GM21619 (cell line): Measurements from ENCODE around the gene PCIF1.
A peak's percentile ranks its signal among the peaks of the same experiment; 100 is the strongest.
"Not testable (repeated sequence)": the region's sequence is repeated elsewhere in the genome, so short reads cannot be mapped to it uniquely, and the experiment has no call there.

Source experiments
- ATAC-seq: cut with Tn5 transposase; IDR thresholded peaks from one replicate; pipeline ENCODE4 v1.9.1; 2021; ENCODE audit not compliant: unreplicated experiment

The PCIF1 gene

DNA sequence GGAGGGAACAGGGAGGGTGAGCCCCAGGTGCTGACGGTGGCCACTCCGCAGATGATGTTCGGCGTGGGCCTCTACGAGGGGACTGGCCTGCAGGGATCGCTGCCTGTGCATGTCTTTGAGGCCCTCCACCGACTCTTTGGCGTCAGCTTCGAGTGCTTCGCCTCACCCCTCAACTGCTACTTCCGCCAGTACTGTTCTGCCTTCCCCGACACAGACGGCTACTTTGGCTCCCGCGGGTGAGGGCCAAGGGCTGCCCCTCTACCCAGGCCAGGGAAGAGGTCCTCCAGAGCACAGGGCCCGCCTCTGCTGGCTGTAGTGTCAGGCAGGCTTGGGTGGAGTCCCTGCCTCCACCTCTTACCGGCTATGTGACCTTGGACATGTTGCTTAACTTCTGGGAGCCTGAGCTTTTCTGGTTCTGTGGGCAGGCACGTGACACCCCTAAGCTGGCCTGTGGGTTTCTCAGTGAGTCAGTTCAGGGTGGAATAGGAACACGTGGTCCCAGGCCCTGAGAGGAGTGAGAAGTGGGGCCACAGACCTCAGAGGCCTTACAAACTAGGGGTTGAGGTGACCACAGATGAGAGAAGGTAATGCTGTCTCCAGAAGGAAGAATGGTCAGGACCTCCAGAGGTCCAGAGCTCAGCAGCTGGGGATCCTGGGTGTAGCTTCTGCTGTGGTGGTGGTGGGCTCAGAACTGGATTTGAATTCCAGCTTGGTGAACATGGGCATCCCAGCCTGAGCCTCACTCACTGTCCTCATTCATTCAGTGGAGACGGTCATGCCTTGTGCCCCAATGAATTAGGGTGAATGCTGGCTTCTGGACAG lies 11.9 kb downstream of the PCIF1 start:
- no peak for ATAC-seq

- ATAC-seq: no peak
Measured at GRCh38 chr20:45947110-45947866, 12.8 kb downstream of the PCIF1 start.

- no peak for ATAC-seq
Measured at GRCh38 chr20:45948261-45948733, 13.8 kb downstream of the PCIF1 start.

DNA sequence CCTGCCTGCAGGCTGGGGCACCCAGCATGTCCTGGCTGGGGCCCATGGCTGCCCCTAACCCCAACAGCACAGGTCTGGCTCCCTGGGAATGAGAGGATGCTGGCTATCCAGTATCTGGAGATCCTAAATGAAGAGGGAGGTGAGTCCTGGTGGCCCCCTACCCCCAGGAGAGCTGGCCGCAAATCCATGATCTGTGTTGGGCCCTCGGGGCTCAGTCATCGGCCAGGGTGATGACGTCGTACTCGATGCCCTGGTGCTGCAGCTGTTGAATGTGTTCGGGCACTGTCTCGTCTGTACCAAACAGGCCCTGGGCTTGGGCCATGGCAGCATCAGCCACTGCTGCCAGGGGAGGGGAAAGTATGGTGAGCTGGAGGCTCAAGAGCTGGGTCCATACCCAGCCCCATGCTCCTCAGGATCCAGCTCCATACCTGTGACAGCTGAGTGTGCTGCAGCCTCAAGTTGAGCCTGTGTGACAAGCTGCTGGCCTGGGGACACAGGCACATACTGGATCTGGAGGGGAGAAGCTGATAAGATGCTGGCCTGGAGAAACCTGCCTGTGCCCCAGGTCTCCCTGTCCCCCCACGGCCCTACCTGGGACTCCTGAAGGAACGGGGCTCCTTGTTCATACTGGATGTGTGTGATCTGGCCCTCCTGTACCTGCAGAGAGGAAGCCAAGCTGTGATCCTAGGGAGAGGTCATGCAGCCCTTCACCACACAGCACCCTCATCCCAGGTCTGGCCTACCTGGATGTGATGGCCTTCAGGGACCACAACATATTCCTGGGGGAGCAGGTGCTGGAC lies 14.5 kb downstream of the PCIF1 start:
- no peak for ATAC-seq

DNA sequence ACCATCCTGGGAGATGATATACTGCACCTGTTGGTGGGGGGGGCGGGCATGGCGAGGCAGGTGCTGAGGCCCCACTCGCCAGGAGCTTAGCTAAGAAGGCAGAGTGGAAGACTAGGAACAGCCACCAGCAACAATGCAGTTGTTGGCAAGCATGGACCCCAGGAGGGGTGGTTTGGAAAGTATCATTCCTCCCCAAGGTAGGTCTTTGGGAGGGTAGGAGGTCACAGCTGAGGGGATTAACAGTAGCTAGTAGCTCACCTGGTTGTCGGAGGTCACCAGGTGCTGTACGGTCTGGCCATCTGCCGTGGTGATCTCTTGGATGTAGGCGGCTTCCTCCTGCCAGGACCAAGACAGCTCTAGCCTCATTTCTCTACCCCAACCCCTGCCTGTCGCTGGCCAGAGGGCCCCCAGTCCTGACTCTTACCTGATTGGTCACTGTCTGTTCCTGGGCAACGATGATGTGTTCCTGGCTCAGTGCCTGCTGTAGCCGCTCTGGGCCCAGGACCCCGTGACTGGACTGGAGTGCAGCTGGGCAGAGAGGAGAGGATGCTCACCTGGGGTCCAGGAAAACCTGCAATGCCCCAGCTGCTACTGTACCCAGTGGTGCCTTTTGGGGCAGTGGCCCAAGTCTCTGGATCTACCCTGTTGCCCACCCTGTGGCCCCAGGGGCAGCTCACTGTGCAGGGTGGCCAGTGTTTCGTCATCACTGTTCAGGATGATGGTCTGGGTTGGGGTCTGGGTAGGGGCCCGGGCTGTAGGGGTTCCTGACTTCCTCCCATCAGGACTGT lies 15.3 kb downstream of the PCIF1 start:
- ATAC-seq: no peak

DNA sequence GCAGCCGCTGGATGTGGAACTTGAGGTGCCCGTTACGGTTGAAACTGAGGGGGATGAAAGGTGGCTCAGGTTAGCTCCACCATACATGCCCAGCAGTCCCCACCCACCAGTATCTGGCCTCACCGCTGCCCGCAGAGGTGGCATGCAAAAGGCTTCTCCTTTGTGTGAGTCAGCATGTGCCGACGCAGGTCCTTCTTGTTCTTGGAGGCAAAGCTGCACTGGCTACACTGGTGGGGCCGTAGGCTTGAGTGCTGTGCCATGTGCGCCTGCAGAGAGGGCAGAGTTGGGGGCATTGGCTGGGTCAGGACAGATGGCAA lies 15.8 kb downstream of the PCIF1 start:
- ATAC-seq: no peak

GRCh38 chr20:45951925-45952834 lies 17.7 kb downstream of the PCIF1 start:
- no peak for ATAC-seq

GRCh38 chr20:45952861-45953260 lies 18.4 kb downstream of the PCIF1 start:
- no peak for ATAC-seq

GRCh38 chr20:45953672-45954071 lies 19.2 kb downstream of the PCIF1 start:
- ATAC-seq: no peak

- ATAC-seq: not testable (repeated sequence)
Measured at GRCh38 chr20:45956326-45956725, 21.8 kb downstream of the PCIF1 start.

DNA sequence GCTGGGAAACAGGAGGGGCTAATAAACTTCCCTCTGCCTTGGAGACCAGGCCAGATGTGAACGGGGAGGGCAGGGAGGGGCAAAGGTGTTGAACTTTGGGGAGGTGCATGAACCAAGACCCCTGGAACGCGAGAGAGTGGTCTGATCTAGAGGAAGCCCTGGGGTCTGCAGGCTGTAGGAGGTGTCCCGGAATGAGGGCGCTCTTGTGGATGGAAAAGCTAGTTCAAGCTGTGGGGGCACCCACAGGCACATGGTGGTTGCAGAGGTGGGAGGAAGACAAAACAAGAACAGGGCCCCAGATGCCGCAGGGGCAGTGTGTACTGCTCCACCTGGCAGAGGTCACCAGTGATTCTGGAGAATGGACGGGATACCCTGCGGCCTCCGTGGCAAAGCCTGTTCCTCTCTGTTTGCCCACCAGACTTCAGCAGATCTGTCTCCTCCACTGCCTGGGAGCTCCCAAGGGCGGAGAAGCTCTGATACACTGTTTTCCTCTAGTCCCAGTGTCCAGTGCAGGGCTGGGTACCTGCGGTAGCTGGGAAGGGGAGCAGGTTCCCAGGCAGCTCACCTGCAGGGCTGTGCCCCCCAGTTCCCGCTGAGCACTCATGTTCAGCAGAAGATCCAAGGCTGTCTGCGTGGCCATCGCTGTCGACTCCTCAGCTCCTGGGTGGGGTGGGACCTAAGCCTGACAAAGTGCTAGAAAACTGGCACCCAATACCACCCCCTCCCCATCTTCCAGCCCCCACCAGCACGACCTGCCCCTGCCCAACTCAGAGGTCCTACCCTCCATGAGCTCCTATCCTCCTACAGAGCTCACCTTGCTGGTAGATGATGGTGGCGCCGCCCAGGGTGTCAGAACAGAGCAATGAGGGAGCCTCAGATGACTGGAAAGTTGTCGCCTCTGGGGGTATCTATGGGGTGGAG lies 22.8 kb downstream of the PCIF1 start:
- no peak for ATAC-seq

DNA sequence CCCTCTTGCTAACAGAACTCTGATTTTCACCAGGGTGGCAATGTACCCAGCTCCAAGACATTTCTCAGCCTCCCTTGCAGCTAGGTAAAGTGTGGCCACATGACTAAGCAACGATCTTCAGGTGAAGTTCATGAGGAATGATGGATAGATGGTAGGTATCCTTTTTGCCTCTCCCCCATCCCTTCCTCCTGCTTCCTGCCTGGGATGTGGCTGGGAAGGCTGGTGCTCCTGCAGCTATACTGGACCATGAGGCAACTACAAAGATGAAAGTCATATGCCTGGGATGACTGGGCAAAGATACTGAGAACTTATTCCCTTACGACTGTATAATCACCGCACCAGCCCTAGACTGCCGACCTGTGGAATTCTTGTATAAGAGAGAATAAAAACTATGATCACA lies 24.1 kb downstream of the PCIF1 start:
- ATAC-seq: no peak

- no peak for ATAC-seq
Measured at GRCh38 chr20:45959126-45959525, 24.6 kb downstream of the PCIF1 start.

DNA sequence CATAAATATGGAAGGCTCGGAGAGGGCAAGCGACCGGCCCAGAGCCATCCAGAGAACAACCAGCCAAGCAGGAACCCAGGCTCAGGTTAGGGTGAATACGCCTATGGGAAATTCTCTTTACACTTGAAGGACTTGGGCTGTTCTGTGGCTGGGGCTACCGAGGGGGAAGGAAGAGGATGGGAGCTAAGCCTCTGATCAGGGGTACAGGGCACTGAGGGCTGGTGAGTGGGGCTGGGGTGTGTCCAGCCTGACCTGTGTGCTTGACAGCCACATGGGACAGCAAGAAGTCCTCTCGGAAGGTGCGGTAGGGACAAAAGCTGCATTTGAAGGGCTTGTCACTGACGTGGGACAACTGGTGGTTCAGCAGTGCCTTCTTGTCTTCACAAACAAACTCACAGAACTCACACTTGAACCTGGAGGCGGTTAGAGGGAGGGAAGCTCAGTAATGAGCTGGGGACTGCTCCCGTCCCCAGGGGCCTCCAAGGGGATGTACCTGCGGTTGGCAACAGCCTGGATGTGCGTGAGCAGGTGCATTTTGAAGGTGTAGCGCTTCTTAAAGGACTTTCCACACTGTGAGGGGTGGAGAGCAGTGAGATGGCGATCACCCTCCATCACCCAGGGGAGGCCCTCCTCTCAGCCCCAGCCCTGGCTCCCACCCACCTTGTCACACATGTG lies 25.6 kb downstream of the PCIF1 start:
- ATAC-seq: peak; percentile 48

- no peak for ATAC-seq
Measured at GRCh38 chr20:45962031-45962755, 27.7 kb downstream of the PCIF1 start.

DNA sequence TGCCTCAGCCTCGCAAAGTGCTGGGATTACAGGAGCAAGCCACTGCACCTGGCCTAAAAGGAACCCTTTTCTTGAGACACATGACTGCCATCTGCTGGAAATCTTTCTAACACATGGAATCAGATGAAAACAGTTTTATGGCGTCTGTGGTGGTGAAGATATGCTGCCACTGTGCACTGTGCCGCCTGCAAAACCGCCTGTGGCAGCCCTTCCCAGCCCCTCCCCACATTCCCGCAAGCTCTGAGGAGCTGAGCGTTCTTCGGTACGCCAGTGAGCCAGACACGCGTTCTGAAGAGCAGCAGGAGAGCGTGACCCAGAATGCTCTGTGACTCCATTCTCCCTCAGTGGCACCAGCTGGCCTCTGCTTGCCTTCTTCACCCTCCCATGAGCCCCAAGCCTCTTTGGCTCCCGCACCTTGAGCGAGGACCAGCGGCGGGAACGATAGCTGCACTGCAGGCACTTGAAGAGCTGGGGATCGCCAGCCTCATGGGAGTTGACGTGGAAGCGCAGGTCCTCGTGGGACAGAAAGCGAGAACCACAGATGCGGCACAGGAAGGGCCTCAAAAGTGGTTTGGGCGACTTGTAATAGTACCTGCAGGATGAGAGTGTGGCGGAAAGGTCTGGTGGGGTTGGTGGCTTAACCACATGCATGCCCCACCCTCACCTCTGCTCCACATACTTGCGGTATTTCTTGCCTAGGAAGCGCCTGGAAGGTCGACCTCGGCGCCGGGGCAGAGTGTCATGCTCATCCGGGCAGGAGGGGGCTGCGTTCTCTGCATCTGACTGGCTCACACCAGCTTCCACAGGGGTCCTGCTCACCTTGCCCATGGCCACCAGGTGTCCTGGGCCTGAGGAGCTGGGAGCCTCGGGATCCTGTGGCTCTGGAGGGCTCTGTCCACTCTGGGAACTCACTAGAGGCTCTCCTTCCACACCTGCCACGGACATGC lies 28.8 kb downstream of the PCIF1 start:
- ATAC-seq: no peak
